KG1 (cell line): ENCODE data around the gene EFEMP2.

ENCODE experiments used
- DNase-seq: peaks from one replicate; lab custom pipeline; 2025; lab: John Stamatoyannopoulos, UW

EFEMP2 gene

DNA sequence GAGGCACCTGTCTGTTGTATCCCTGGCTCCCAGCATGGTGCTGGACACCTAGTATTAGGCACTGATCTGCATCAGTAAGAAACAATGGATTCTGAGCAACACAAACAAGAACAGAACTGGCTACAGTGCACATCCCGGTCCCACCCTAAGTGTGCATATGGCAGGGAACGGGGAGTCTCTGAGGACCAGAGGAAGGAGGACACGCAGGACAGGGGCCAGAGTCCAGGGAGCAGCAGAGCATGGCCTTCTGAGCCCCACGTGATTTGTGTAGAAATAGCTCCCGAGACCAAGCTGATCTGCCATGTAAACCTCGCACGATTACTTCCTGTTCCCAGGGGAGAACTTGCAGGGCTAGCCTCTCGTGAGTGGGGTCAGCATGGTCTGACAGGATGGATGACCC, 51.5 kb downstream of the EFEMP2 start:
- no peak for DNase-seq

- DNase-seq, result peak; percentile 90
These were observed 54.5 kb downstream of the EFEMP2 start for GRCh38 chr11:65817835-65818680.

DNA sequence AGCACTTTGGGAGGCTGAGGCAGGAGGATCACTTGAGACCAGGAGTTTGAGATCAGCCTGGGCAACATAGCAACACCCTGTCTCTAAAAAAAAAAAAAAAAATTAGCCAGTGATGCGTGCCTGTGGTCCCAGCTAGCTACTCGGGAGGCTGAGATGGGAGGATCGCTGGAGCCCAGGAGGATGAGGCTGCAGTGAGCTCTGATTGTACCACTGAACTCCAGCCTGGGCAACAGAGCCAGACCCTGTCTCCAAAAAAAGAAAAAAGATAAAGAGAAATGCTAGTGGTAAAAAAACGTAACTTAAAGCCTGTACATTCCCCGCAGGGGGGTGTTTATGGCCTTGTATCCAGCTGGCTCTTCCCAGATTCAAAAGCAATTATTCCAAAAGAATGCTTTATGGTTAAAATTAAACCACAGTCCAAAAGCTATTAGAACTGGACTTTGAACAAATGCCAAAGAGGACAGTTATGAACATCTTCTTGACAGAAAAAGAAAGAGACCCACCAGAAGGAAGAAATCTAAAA, 55.2 kb downstream of the EFEMP2 start:
- DNase-seq, result no peak

DNA sequence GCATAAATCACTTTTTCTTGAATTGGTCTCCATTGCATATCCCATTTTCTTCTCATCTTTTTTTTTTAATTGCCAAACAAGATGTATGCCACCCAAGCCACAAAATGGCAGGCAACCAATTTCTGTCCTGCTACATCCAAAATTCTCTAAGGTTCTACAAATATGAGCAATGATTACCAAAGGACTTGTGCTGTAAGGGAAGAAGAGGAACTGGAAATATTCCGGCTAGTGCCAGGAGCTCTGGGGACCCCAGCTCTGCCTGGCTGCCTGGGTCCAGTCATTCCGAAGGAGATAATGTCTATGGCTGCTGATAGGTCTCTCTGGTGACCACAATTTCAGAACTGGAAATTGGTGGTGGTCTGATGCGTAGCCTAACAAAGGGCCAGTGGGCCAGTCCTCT, 55.9 kb downstream of the EFEMP2 start:
- no peak for DNase-seq
